PC-3 (cell line): ENCODE results near the gene EIF4A3. TPM values are rescaled to one million over a fixed set of nuclear protein-coding genes. Genes with fewer than 3 reads are reported as not detected.

Experiments used
- ATAC-seq: fragments of 200-7000 bp; cut with Tn5 transposase; 2 replicates; pipeline ENCODE4 v1.9.1; 2020; ENCODE audit warnings: mild to moderate bottlenecking, moderate library complexity
- BruUV-seq: library from RNA; stranded (reverse); fragments of 400-500 nt; replicated peaks from 2 replicates; lab custom pipeline; 2021; lab: Mats Ljungman, UMichigan
- CTCF ChIA-PET: fragments of 300-600 bp; sonication (Branson Sonifier 250); formaldehyde crosslinking; loops from one replicate; lab custom pipeline; 2022; ENCODE audit warnings: antibody characterized with exemption; lab: Charles Lee
- POLR2A ChIA-PET: fragments of 300-600 bp; sonication (Branson Sonifier 250); formaldehyde crosslinking; loops from one replicate; lab custom pipeline; 2022; ENCODE audit warnings: antibody characterized with exemption; ENCODE audit not compliant: unreplicated experiment; lab: Charles Lee
- DNase-seq: peaks from one replicate; pipeline ENCODE4 v3.0.0-alpha.2; 2015
- H2AFZ ChIP-seq: fragments of 300-600 bp; sonication (generic); 2 replicates; pipeline ENCODE4 v1.6.0; 2016; ENCODE audit warnings: antibody characterized with exemption, low read length
- H3F3A ChIP-seq: fragments of 300-600 bp; sonication (generic); one replicate; pipeline ENCODE4 v1.6.0; 2017; ENCODE audit warnings: antibody characterized with exemption, low read length, control low read depth, mild to moderate bottlenecking; ENCODE audit not compliant: unreplicated experiment
- H3K27ac ChIP-seq: fragments of 300-600 bp; sonication (generic); 2 replicates; pipeline ENCODE4 v1.5.1; 2016; ENCODE audit warnings: mild to moderate bottlenecking, low read length
- H3K27me3 ChIP-seq: fragments of 300-600 bp; sonication (generic); 2 replicates; pipeline ENCODE4 v1.6.1; 2016; ENCODE audit warnings: low read length, mixed read lengths
- H3K36me3 ChIP-seq: fragments of 300-600 bp; sonication (generic); 2 replicates; pipeline ENCODE4 v1.6.1; 2016; ENCODE audit warnings: low read depth, mixed run types, low read length, mixed read lengths
- H3K4me1 ChIP-seq: fragments of 300-600 bp; sonication (generic); 2 replicates; pipeline ENCODE4 v1.5.1; 2016; ENCODE audit warnings: low read length; ENCODE audit not compliant: insufficient read depth
- H3K4me2 ChIP-seq: fragments of 300-600 bp; sonication (generic); 2 replicates; pipeline ENCODE4 v1.6.0; 2016; ENCODE audit warnings: low read length
- H3K4me3 ChIP-seq: fragments of 300-600 bp; sonication (generic); 2 replicates; pipeline ENCODE4 v1.5.1; 2016; ENCODE audit warnings: mild to moderate bottlenecking, low read length, mixed read lengths
- H3K79me2 ChIP-seq: fragments of 300-600 bp; sonication (generic); 2 replicates; pipeline ENCODE4 v1.6.1; 2017; ENCODE audit warnings: low read length, mixed read lengths
- H3K9ac ChIP-seq: fragments of 300-600 bp; sonication (generic); 2 replicates; pipeline ENCODE4 v1.6.0; 2016; ENCODE audit warnings: mild to moderate bottlenecking, low read length
- H3K9me2 ChIP-seq: fragments of 300-600 bp; sonication (generic); replicated peaks from 2 replicates; pipeline ENCODE4 v1.6.1; 2016; ENCODE audit warnings: mixed run types, low read length, mixed read lengths
- H3K9me3 ChIP-seq: fragments of 300-600 bp; sonication (generic); 2 replicates; pipeline ENCODE4 v1.6.1; 2016; ENCODE audit warnings: low read length, mixed read lengths
- H4K20me1 ChIP-seq: fragments of 300-600 bp; sonication (generic); 2 replicates; pipeline ENCODE4 v1.6.1; 2016; ENCODE audit warnings: low read length, mixed read lengths
- CTCF ChIP-seq: fragments of 300-600 bp; sonication (generic); conservative IDR thresholded peaks from 2 replicates; pipeline ENCODE4 v1.5.1; 2017; ENCODE audit warnings: antibody characterized with exemption, low read depth, mild to moderate bottlenecking, low read length
- EZH2 ChIP-seq: fragments of 300-600 bp; sonication (generic); IDR thresholded peaks from one replicate; pipeline ENCODE4 v1.6.1; 2017; ENCODE audit warnings: antibody characterized with exemption, mild to moderate bottlenecking, low read length; ENCODE audit not compliant: unreplicated experiment
- EZH2phosphoT487 ChIP-seq: fragments of 300-600 bp; sonication (generic); IDR thresholded peaks from 2 replicates; pipeline ENCODE4 v1.6.1; 2018; ENCODE audit warnings: mild to moderate bottlenecking, antibody characterized with exemption, low read length, borderline replicate concordance
- intact Hi-C: fragments of 100-400 bp; cut with micrococcal nuclease; formaldehyde crosslinking; loops from 2 replicates; pipeline ENCODE4 v1.9.0; 2023
- total RNA-seq: library from RNA; depleted of rRNA; stranded (reverse); fragments of >200 nt; gene quantifications from 2 replicates; pipeline ENCODE4 v1.2.3, GENCODE V29; 2014

EIF4A3 gene
- total RNA-seq, 1 experiment from 2014 or later: 167 TPM

- H3K4me3 ChIP-seq: no peak overlapping the region
- 0 out of 2 replicates have a peak, but pooled peaks cover 3% of the 10 kb centered on the region for H3K4me1 ChIP-seq
- H3K4me2 ChIP-seq: no peak overlapping the region
- H3K27me3 ChIP-seq: no peaks in the 10 kb centered on the region
- TF ChIP-seq CTCF (no peak), EZH2 (no peak), EZH2phosphoT487 (no peak)
- DNase-seq (no peak), ATAC-seq (no peak)
- H3K27ac ChIP-seq: no peak overlapping the region
- no peak overlapping the region for H3K9ac ChIP-seq
- no peaks in the 10 kb centered on the region for H3F3A ChIP-seq
- H3K79me2 ChIP-seq: no peaks in the 10 kb centered on the region
- intact Hi-C loops: no loop called here
- BruUV-seq: no TSS peak
- no peaks in the 10 kb centered on the region for H3K9me3 ChIP-seq
- CTCF ChIA-PET: interaction anchor here (0.7 kb wide), 1 partner anchor 14 kb away, joined by 3 read pairs; the partner anchor contains the start of gene GAA
- POLR2A ChIA-PET: no interaction called here
- no peaks in the 10 kb centered on the region for H3K36me3 ChIP-seq
- no peaks in the 10 kb centered on the region for H3K9me2 ChIP-seq
- no peaks in the 10 kb centered on the region for H4K20me1 ChIP-seq
- H2AFZ ChIP-seq: no peak overlapping the region
These were observed 59.3 kb downstream of the EIF4A3 start for GRCh38 chr17:80087346-80088265.

GRCh38 chr17:80086616-80087015 lies 60.3 kb downstream of the EIF4A3 start:
- Histone ChIP-seq H3K27me3 (no peaks in the 10 kb centered on the region), H3K9me3 (no peaks in the 10 kb centered on the region), H4K20me1 (no peaks in the 10 kb centered on the region), H3K36me3 (no peaks in the 10 kb centered on the region), H3K9ac (no peak overlapping the region), H3K4me1 (0 out of 2 replicates have a peak, but pooled peaks cover 3% of the 10 kb centered on the region), H3K4me2 (no peak overlapping the region), H2AFZ (no peak overlapping the region), H3K79me2 (no peaks in the 10 kb centered on the region), H3K4me3 (no peak overlapping the region), H3K27ac (no peak overlapping the region), H3F3A (no peaks in the 10 kb centered on the region), H3K9me2 (no peaks in the 10 kb centered on the region)
- intact Hi-C loops: no loop called here
- TF ChIP-seq CTCF (no peak), EZH2 (no peak), EZH2phosphoT487 (no peak)
- BruUV-seq: no TSS peak
- ChIA-PET CTCF (no interaction called here), POLR2A (no interaction called here)
- DNase-seq (no peak), ATAC-seq (no peak)

- H3K36me3 ChIP-seq: no peaks in the 10 kb centered on the region
- no peaks in the 10 kb centered on the region for H3K9me3 ChIP-seq
- ATAC-seq (no peak), DNase-seq (no peak)
- no peaks in the 10 kb centered on the region for H3F3A ChIP-seq
- no peak overlapping the region for H3K4me3 ChIP-seq
- H3K27me3 ChIP-seq: no peaks in the 10 kb centered on the region
- CTCF ChIA-PET: no interaction called here
- 0 out of 2 replicates have a peak, but pooled peaks cover 3% of the 10 kb centered on the region for H3K4me1 ChIP-seq
- no peaks in the 10 kb centered on the region for H3K79me2 ChIP-seq
- TF ChIP-seq CTCF (no peak), EZH2phosphoT487 (no peak), EZH2 (no peak)
- H3K9ac ChIP-seq: no peak overlapping the region
- H2AFZ ChIP-seq: no peak overlapping the region
- no TSS peak for BruUV-seq
- no peak overlapping the region for H3K4me2 ChIP-seq
- POLR2A ChIA-PET: no interaction called here
- intact Hi-C loops: no loop called here
- H3K9me2 ChIP-seq: no peaks in the 10 kb centered on the region
- H4K20me1 ChIP-seq: no peaks in the 10 kb centered on the region
- H3K27ac ChIP-seq: no peak overlapping the region
These were observed 60.8 kb downstream of the EIF4A3 start for GRCh38 chr17:80086081-80086480.
